Right ventricle myocardium superior (tissue), 1 donor: ENCODE measurements around the gene LCE4A. TPM values are rescaled to one million over a fixed set of nuclear protein-coding genes. Genes with fewer than 3 reads are reported as not detected.
"Not testable (repeated sequence)": the region's sequence is repeated elsewhere in the genome, so short reads cannot be mapped to it uniquely, and the experiment has no call there.

Source experiments
- ATAC-seq: fragments of 200-7000 bp; cut with Tn5 transposase; one replicate; pipeline ENCODE4 v1.9.1; 2020; ENCODE audit warnings: mild to moderate bottlenecking; ENCODE audit not compliant: poor library complexity
- DNase-seq: peaks from one replicate; pipeline ENCODE4 v3.0.0-alpha.2; 2020
- intact Hi-C: fragments of 100-400 bp; cut with DNase I; formaldehyde crosslinking; loops from one replicate; pipeline ENCODE4 v1.11.2; 2022
- long read RNA-seq: library from polyadenylated mRNA; unstranded; transcript quantifications from one replicate; pipeline ENCODE4 v2.0.0, GENCODE V29; 2021
- total RNA-seq: library from RNA; stranded (reverse); fragmentation: NEBNext Ultra II Directional; extraction: Animal tissue kit (Norgen Biotek cat#: 25700); gene quantifications from one replicate; pipeline ENCODE4 v1.2.1, GENCODE V29; 2021
- donor health status: DM: no; HTN: yes; CAD: no; lungs with severe emphysema.

Gene LCE4A, protein sequence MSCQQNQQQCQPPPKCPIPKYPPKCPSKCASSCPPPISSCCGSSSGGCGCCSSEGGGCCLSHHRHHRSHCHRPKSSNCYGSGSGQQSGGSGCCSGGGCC
- not detected for total RNA-seq
- long read RNA-seq, result 0 reads

- intact Hi-C loops, result loop anchor here (10.0 kb wide), 1 partner anchor 147 kb away; the partner anchor contains the start of gene LCE7A
- DNase-seq (no peak), ATAC-seq (no peak)
Observed at GRCh38 chr1:152707860-152708259, at the start of gene LCE4A. Gene LCE4A (plus strand): TSS chr1:152708160. CDS start chr1:152709076, 916 bp downstream.

DNA sequence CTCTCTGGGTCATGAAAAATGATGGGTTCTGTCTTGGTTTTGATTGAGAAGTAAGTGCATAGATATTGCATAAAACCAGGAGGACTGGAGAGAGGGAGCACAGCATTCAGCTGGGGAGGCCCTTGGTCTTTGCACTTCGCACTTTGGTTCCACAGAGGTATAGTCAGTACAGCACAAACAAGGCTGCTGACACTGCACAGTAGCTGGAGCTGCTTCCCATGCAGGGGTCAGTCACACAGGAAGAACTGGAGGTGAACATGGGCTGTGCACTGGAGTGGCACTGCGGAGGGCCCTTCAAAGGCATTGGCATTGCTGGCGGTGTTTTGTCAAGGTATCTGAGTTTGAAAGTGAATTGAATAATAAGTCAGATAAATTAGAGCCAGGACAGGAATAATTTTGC is 49.3 kb upstream of the LCE4A start:
- DNase-seq (no peak), ATAC-seq (no peak)
- intact Hi-C loops, result no loop called here

GRCh38 chr1:152663098-152663497 is 44.9 kb upstream of the LCE4A start, which contains the start of gene LCE2D:
Gene LCE2D (plus strand): TSS chr1:152663380. CDS start chr1:152664106, 726 bp downstream.
- ATAC-seq (no peak), DNase-seq (no peak)
- intact Hi-C loops, result no loop called here

GRCh38 chr1:152666171-152666570 is 41.8 kb upstream of the LCE4A start:
- DNase-seq, intact Hi-C loops: not testable (repeated sequence)

DNA sequence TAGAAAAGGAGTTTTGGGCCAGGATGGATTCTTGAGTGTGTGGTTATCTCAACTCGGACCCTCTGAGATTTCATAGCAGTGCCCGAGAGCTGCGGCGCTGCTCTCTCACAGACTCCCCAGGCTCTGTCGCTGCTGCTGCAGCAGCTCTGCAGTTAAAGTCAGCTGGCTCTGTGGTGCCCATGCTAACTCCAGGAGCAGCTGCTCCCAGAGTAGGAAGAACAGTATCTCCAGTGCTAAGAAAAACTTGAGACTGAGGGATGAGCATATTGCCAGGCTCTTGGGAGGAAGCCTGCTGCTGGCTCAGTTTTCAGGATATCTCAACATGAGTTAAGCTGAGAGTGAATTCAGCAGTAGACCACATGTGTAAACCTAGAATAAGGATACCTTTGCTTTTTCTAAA is 40.3 kb upstream of the LCE4A start:
- intact Hi-C loops, result no loop called here
- ATAC-seq (no peak), DNase-seq (no peak)

More at GRCh38 chr1:152666171-152666570, 41.8 kb upstream of the LCE4A start:
- ATAC-seq, result not testable (repeated sequence)

GRCh38 chr1:152673016-152673415 is 34.9 kb upstream of the LCE4A start:
- intact Hi-C loops, result no loop called here
- ATAC-seq (no peak), DNase-seq (no peak)

- ATAC-seq, intact Hi-C loops, DNase-seq: not testable (repeated sequence)
Observed at GRCh38 chr1:152674983-152675382, 33.0 kb upstream of the LCE4A start, which contains the start of gene LCE2C. Gene LCE2C (plus strand): TSS chr1:152675279. CDS start chr1:152676016, 737 bp downstream.

DNA sequence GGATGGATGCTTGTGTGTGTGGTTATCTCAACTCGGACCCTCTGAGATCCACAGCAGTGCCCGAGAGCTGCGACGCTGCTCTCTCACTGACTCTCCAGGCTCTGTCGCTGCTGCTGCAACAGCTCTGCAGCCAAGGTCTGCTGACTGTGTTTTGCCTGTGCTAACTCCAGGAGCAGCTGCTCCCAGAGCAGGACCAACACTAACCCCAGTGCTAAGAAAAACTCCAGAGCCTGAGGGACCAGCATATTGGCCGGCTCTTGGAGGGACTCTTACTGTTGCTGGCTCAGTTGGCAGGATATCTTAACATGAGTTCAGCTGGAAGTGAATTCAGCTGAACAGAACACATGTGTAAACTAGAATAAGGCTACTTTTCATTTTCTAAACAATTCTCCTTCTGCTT is 28.5 kb upstream of the LCE4A start:
- ATAC-seq (peak; percentile 38), DNase-seq (no peak)
- intact Hi-C loops, result no loop called here

- DNase-seq, result no peak
- no peak for ATAC-seq
- intact Hi-C loops, result no loop called here
Observed at GRCh38 chr1:152681616-152682015, 26.3 kb upstream of the LCE4A start.

DNA sequence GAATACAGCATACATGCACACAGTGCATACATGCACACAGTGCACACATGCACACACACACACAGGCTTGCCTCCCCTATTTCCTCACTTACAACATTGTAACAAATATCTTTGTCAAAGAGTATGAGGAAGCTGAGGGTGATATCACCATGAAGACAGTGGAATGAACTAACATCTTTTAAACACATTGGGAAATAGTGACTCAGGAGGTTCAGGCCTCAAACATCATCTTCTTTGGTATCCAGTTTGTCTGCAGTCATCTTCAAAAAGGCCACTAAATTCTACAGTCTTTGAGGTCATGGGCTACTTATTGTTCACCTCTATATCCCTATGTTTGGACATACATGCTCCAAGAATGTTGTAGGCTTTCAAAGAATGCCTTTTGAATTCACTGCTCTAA is 24.1 kb upstream of the LCE4A start:
- DNase-seq (no peak), ATAC-seq (no peak)
- intact Hi-C loops, result no loop called here

DNA sequence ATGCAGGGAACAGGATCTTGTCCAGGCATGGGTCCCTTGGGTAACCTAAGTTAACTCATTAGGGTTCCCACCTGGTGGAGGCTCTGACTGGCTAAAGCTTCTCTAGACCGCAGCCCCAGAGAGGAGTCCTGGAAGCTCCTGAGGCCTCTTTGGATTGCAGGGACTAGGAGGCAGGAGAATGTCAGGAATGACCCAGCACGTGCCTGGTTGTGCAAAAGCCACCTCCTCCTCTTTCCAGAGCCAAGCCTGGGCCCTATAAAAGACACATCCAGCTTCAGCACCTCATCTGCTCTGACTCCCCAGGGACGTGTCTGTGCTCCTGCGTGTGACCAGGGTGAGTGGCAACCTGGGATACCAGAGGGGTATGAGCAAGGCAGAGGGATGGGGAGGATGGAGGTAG is 22.1 kb upstream of the LCE4A start, which contains the start of gene LCE2B:
Gene LCE2B, plus strand, starts transcription at position 301 of the 400 bp plus-strand sequence. CDS start 721 bp downstream, outside the sequence.
- intact Hi-C loops, DNase-seq, ATAC-seq: not testable (repeated sequence)

DNA sequence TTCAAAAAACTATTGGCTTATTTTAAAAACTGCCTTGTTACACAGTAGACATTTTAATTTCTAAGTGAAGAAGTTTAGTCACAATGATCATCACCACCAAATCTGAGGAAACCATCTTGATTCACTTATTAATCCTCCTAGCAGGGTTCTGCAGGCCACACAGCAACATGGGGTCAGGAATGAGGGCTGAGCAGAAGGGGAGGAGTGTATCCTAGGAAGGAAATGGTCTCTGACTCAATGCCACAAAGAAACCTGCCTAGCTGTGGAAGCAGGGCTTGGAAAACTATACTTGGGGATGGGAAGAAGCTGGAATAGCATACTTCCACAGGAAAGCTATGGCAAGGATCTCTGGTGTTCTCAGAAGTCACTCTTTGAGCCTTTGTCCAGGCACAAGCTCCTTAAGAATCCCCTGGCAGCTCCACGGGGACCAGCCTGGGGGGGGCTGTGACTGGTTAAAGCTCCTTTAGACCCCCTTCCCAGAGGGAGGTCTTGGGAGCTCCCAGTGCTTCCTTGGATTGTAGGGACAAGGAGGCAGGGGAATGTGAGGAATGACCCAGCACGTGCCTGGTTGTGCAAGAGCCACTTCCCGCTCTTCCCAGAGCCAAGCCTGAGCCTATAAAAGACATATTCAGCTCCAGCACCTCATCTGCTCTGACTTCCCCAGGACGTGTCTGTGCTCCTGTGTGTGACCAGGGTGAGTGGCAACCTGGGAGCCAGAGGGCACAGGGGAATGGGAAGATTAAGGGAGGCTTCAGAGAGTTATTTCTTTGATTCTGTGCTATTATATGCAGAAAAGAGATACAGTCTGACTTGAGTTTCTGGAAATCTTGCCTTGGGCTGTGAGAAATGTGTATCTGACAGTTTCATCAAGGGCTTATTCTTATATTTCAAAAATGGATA is 10.0 kb upstream of the LCE4A start, which contains the start of gene LCE2A:
Gene LCE2A, plus strand, starts transcription at position 645 of the 900 bp plus-strand sequence. CDS start 557 bp downstream, outside the sequence.
- no peak for ATAC-seq
- DNase-seq, result no peak
- intact Hi-C loops, result no loop called here

- no peak for ATAC-seq
- intact Hi-C loops, result loop anchor here (10.0 kb wide), 1 partner anchor 155 kb away; the partner anchor contains the start of gene LCE7A
- no peak for DNase-seq
Observed at GRCh38 chr1:152699746-152700145, 8.2 kb upstream of the LCE4A start.

GRCh38 chr1:152718238-152718637 is 10.3 kb downstream of the LCE4A start:
- ATAC-seq (no peak), DNase-seq (no peak)
- intact Hi-C loops, result no loop called here

- no peak for ATAC-seq
- no peak for DNase-seq
- intact Hi-C loops, result no loop called here
Observed at GRCh38 chr1:152725261-152725660, 17.3 kb downstream of the LCE4A start.

DNA sequence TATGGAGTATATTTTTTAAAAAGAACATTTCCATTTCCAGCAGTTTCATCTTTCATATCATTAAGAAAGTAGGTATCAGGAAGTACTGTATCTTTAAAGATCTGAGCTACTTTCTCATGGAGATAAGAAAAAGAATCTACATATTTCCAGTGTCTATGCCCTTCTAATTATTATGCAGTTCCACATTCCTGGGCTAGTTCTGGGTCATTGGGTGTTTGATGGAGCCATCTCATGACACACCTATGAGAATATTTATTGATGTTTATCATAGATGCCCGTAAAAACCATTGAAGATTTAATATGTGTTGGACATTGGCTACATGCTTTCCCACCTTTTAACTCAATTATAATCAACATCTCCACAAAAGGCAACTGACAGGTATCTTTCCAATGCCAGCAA is 21.0 kb downstream of the LCE4A start:
- intact Hi-C loops, result no loop called here
- DNase-seq (no peak), ATAC-seq (no peak)

- intact Hi-C loops, result no loop called here
- DNase-seq (no peak), ATAC-seq (no peak)
Observed at GRCh38 chr1:152735648-152736047, 27.7 kb downstream of the LCE4A start.

DNA sequence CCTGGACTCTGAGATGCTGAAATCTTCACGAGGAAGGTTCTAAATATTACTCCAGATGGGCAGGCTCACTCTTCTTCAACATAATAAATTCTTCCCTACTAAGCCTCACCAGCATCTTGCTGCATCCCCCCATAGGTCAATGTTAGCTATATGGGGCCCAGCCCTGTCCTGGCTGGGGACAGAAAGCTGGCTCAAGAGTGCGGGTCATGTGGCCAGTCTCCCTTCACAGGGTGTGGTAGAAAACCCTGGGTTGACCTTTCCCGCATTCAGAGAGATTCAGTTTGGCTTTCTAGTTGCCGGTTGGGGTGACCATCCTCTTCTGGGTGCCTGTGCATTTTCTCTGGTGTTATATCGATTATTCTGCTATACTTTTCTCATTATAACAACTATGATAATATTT is 30.0 kb downstream of the LCE4A start:
- no peak for ATAC-seq

DNA sequence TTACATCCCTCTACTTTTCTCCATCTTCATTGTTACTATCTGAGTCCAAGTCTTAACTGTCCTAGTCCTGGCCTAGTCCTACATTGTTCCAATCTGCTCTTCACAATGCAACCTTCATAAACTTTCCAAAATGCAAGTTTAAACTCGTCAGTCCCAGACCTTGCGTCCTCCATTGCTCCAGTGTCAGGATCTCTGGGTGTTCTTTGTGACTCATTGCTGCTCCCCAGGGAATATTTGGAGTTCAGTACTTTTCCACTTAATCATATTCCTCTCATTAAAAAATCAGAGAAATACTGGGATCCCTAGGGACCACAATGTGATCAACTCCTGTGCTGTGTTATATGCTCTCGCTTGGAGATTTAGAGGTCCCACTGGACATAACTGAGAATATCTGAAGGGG is 31.9 kb downstream of the LCE4A start:
- ATAC-seq (no peak), DNase-seq (no peak)
- intact Hi-C loops, result no loop called here

More for the DNA sequence above, 30.0 kb downstream of the LCE4A start:
- intact Hi-C loops, result no loop called here
- no peak for DNase-seq
